ENCODE measurements around the gene RBM7. TPM values are rescaled to one million over a fixed set of nuclear protein-coding genes. Genes with fewer than 3 reads are reported as not detected.

The RBM7 gene
- total RNA-seq, 1 experiment from 2014 or later = 27.9 TPM

- ChIA-PET POLR2A (no interaction called here), CTCF (no interaction called here), RAD21 (ENCODE audit: low non-redundant PET in 1 of 2, low total read pairs in 2 of 2, uncharacterized antibody in 2 of 2, unreplicated experiment in 2 of 2) (no interaction called here)
- no TSS peak for BruUV-seq (replicated peaks)
- no peak overlapping the region for H3K4me3 ChIP-seq (replicated peaks in 1 of 2; ENCODE audit: low read depth in 1 of 2, low read length in 2 of 2)
- H3K36me3 ChIP-seq (ENCODE audit: control insufficient read depth in 1 of 2, insufficient read depth in 2 of 2, low read length in 2 of 2) = peaks cover 5 to 7% of the 10 kb centered on the region in 2 experiments; a peak in 1 of 4 replicates
- no peak overlapping the region for H3K4me2 ChIP-seq (ENCODE audit: low read length)
- no peak for ATAC-seq
- DNase-seq (ENCODE audit: low read depth, low spot score) = no peak
- no peak overlapping the region for H3K9ac ChIP-seq (ENCODE audit: low read length)
- peaks cover 0 to 13% of the 10 kb centered on the region in 2 experiments; a peak in 2 of 4 replicates for H3K4me1 ChIP-seq (ENCODE audit: control insufficient read depth in 1 of 2, insufficient read depth in 2 of 2, low read length in 2 of 2)
- H3K79me2 ChIP-seq (ENCODE audit: insufficient read depth, low read length) = no peaks in the 10 kb centered on the region
- TF ChIP-seq MAX (IDR thresholded peaks at IDR 0.05) = no peak
- TF ChIP-seq ELF1 (IDR thresholded peaks at IDR 0.05; ENCODE audit: borderline replicate concordance, low read depth) = no peak
- no peak for TF ChIP-seq SRF (IDR thresholded peaks at IDR 0.05; ENCODE audit: low read depth)
- no peak for TF ChIP-seq ZBTB33 (IDR thresholded peaks at IDR 0.05; ENCODE audit: extremely low read depth, insufficient replicate concordance, low read length)
- TF ChIP-seq EZH2phosphoT487 (IDR thresholded peaks at IDR 0.05; ENCODE audit: borderline replicate concordance) = no peak
- TF ChIP-seq RAD21 (IDR thresholded peaks at IDR 0.05; ENCODE audit: low read depth) = no peak
- no peak for TF ChIP-seq ZFX (IDR thresholded peaks at IDR 0.05)
- TF ChIP-seq SIN3A (IDR thresholded peaks at IDR 0.05; ENCODE audit: low read depth) = no peak
- no peak for TF ChIP-seq FOSL1 (IDR thresholded peaks at IDR 0.05; ENCODE audit: low read depth)
- no peak for TF ChIP-seq JUND (IDR thresholded peaks at IDR 0.05)
- TF ChIP-seq SP1 (IDR thresholded peaks at IDR 0.05; ENCODE audit: low read depth) = no peak
- TF ChIP-seq POLR2AphosphoS5 (IDR thresholded peaks at IDR 0.05; ENCODE audit: low read depth, low read length) = no peak
- TF ChIP-seq REST (IDR thresholded peaks at IDR 0.05; ENCODE audit: low read depth) = no peak
- TF ChIP-seq CBX3 (IDR thresholded peaks at IDR 0.05; ENCODE audit: low read depth) = no peak
- TF ChIP-seq ZNF274 (IDR thresholded peaks at IDR 0.05; ENCODE audit: low read depth, low read length) = no peak
- TF ChIP-seq EGR1 (IDR thresholded peaks at IDR 0.05; ENCODE audit: low read depth) = no peak
- no peak for TF ChIP-seq CEBPB (IDR thresholded peaks at IDR 0.05; ENCODE audit: low read depth)
- no peak for TF ChIP-seq TCF7L2 (IDR thresholded peaks at IDR 0.05; ENCODE audit: borderline replicate concordance, extremely low read depth, insufficient read depth, insufficient read length)
- TF ChIP-seq EZH2 (IDR thresholded peaks at IDR 0.05) = no peak
- intact Hi-C loops (cut with micrococcal nuclease) = no loop called here
- no peaks in the 10 kb centered on the region; the same call in 1 of the 2 replicates for H4K20me1 ChIP-seq (ENCODE audit: insufficient read depth)
- no peaks in the 10 kb centered on the region for H3K9me2 ChIP-seq (ENCODE audit: insufficient read depth)
- H3K27me3 ChIP-seq (ENCODE audit: insufficient read depth, low read length) = no peaks in the 10 kb centered on the region
- H3K27ac ChIP-seq (ENCODE audit: low read depth, low read length) = no peak overlapping the region
- H2AFZ ChIP-seq (ENCODE audit: low read depth, low read length, poor library complexity, severe bottlenecking) = no peak overlapping the region
- no peaks in the 10 kb centered on the region for H3K9me3 ChIP-seq (ENCODE audit: control insufficient read depth in 1 of 2, insufficient read depth in 1 of 2, low read depth in 1 of 2, low read length in 2 of 2)
Measured at GRCh38 chr11:114412946-114413345, 12.5 kb downstream of the RBM7 start.

Data from HCT116 (cell line).